Measurements from ENCODE around the gene SLC30A5.
"Not testable (repeated sequence)": the region's sequence is repeated elsewhere in the genome, so short reads cannot be mapped to it uniquely, and the experiment has no call there.

Gene SLC30A5

DNA sequence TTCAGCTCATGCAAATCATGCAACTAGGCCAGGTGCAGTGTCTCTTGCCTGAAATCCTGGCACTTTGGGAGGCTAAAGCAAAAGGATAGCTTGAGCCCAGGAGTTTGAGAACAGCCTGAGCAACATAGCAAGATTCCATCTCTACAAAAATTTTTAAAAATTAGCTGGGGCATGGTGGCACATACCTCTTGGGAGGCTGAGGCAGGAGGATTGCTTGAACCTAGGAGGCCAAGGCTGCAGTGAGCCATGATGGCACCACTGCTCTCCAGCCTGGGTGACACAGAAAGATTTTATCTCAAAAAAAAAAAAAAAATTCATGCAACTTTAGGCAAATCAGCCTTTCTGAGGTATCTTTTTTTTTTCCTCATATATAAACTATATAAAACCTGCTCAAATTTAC is 37.5 kb downstream of the SLC30A5 start:
- TF ChIP-seq GATA1 (IDR thresholded peaks at IDR 0.05; ENCODE audit: low read depth, low read length) = no peak
- TF ChIP-seq POLR2A (IDR thresholded peaks at IDR 0.05; ENCODE audit: low read length) = no peak
- DNase-seq = no peak

GRCh38 chr5:69134126-69134525 is 40.3 kb downstream of the SLC30A5 start:
- TF ChIP-seq POLR2A (IDR thresholded peaks at IDR 0.05; ENCODE audit: low read length) (no peak), GATA1 (IDR thresholded peaks at IDR 0.05; ENCODE audit: low read depth, low read length) (no peak)
- no peak for DNase-seq

- no peak for DNase-seq
- no peak for TF ChIP-seq GATA1 (IDR thresholded peaks at IDR 0.05; ENCODE audit: low read depth, low read length)
- no peak for TF ChIP-seq POLR2A (IDR thresholded peaks at IDR 0.05; ENCODE audit: low read length)
Observed at GRCh38 chr5:69136293-69136692, 42.5 kb downstream of the SLC30A5 start.

GRCh38 chr5:69137208-69137607 is 43.4 kb downstream of the SLC30A5 start:
- not testable (repeated sequence) for DNase-seq

GRCh38 chr5:69137807-69138206 is 44.0 kb downstream of the SLC30A5 start:
- no peak for TF ChIP-seq POLR2A (IDR thresholded peaks at IDR 0.05; ENCODE audit: low read length)
- TF ChIP-seq GATA1 (IDR thresholded peaks at IDR 0.05; ENCODE audit: low read depth, low read length) = no peak
- DNase-seq = no peak

DNA sequence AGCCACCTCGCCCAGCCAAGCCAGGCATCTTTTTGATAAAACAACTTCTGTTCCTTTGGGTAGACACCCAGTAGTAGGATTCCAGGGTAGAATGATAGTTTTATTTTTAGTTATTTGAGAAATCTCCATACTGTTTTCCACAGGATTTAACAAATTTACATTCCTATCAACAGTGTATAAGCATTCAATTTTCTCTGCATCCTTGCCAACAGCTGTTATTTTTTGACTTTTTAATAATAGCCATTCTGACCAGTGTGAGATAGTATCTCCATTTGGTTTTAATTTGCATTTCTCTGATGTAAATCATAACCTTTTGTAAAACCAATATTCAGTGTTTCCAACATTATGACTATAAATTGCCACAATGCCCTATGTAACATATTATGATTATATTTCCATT is 45.0 kb downstream of the SLC30A5 start:
- TF ChIP-seq GATA1 (IDR thresholded peaks at IDR 0.05; ENCODE audit: low read depth, low read length) = no peak
- TF ChIP-seq POLR2A (IDR thresholded peaks at IDR 0.05; ENCODE audit: low read length) = no peak

DNA sequence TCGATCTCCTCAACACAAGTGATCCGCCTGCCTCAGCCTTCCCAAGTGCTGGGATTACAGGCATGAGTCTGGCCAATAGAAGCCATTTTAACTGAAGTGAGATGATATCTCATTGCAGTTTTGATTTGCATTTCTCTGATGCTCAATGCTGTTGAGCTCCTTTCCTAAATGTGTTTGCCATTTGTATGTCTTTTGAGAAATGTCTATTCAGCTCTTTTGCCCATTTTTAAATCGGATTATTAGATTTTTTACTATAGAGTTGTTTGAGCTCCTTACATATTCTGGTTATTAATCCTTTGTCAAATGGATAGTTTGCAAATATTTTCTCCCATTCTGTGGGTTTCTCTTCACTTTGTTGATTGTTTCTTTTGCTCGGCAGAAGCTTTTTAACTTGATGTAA is 46.4 kb downstream of the SLC30A5 start:
- not testable (repeated sequence) for DNase-seq

More for the DNA sequence above, 45.0 kb downstream of the SLC30A5 start:
- DNase-seq = no peak

DNA sequence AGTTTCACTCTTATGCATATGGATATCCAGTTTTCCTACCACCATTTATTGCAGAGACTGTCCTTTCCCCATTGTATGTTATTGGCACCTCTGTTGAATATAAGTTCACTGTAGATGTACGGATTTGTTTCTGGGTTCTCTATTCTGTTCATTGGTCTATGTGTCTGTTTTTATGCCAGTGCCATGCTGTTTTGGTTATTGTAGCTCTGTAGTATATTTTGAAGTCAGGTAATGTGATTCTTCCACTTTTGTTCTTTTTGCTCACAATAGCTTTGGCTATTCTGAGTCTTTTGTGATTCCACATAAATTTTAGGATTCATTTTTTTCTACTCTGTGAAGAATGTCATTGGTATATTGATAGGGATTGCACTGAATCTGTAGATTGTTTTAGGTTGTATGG is 47.0 kb downstream of the SLC30A5 start:
- DNase-seq = no peak
- TF ChIP-seq GATA1 (IDR thresholded peaks at IDR 0.05; ENCODE audit: low read depth, low read length) = no peak
- no peak for TF ChIP-seq POLR2A (IDR thresholded peaks at IDR 0.05; ENCODE audit: low read length)

DNA sequence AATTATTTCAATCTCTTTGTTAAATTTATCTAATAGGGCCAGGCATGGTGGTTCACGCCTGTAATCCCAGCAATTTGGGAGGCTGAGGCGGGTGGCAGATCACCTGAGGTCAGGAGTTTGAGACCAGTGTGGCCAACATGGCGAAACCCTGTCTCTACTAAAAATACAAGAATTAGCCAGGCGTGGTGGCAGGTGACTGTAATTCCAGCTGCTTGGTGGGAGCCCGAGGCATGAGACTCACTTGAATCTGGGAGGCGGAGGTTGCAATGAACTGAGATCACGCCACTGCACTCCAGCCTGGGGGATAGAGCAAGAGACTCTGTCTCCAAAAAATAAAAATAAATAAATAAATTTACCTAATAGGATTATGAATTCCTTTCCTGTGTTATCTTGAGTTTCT is 54.8 kb downstream of the SLC30A5 start:
- DNase-seq = not testable (repeated sequence)

- no peak for TF ChIP-seq POLR2A (IDR thresholded peaks at IDR 0.05; ENCODE audit: low read length)
- TF ChIP-seq GATA1 (IDR thresholded peaks at IDR 0.05; ENCODE audit: low read depth, low read length) = no peak
- no peak for DNase-seq
Observed at GRCh38 chr5:69148981-69149675, 55.3 kb downstream of the SLC30A5 start.

- DNase-seq = no peak
- TF ChIP-seq POLR2A (IDR thresholded peaks at IDR 0.05; ENCODE audit: low read length) (no peak), GATA1 (IDR thresholded peaks at IDR 0.05; ENCODE audit: low read depth, low read length) (no peak)
Observed at GRCh38 chr5:69149676-69150010, 55.8 kb downstream of the SLC30A5 start.

DNA sequence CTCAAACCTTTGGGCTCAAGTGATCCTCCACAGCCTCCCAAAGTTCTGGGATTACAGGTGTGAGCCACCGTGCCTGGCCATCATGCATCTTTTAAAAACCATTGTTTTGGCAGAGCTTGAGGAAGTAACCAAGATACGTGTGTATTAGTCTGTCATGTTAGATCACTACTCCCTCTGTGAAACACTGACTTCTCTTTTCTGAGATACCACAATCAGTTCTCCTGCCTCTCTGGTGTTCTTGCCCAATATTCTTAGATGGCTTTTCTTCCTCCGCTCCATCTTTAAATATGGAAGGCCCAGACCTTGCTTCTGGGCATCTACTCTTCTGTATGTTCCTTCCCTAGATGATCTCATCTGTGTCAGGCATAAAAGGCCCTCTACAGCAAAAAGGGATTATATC is 58.9 kb downstream of the SLC30A5 start:
- DNase-seq = no peak
- no peak for TF ChIP-seq GATA1 (IDR thresholded peaks at IDR 0.05; ENCODE audit: low read depth, low read length)
- TF ChIP-seq POLR2A (IDR thresholded peaks at IDR 0.05; ENCODE audit: low read length) = no peak

DNA sequence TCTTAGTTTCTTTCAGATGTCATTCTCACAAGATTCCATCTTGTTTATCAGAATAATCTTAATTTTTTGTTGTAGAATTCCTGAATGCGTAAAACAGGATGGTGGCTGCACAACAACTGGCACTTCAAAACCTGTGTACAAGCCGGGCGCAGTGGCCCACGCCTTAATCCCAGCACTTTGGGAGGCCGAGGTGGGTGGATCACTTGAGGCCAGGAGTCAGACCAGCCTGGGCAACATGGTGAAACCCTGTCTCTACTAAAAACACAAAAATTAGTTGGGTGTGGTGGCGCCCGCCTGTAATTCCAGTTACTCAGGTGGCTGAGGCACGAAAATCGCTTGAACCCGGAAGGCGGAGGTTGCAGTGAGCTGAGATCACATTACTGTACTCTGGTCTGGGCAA is 62.6 kb downstream of the SLC30A5 start:
- DNase-seq = no peak
- TF ChIP-seq POLR2A (IDR thresholded peaks at IDR 0.05; ENCODE audit: low read length) (no peak), GATA1 (IDR thresholded peaks at IDR 0.05; ENCODE audit: low read depth, low read length) (no peak)

DNA sequence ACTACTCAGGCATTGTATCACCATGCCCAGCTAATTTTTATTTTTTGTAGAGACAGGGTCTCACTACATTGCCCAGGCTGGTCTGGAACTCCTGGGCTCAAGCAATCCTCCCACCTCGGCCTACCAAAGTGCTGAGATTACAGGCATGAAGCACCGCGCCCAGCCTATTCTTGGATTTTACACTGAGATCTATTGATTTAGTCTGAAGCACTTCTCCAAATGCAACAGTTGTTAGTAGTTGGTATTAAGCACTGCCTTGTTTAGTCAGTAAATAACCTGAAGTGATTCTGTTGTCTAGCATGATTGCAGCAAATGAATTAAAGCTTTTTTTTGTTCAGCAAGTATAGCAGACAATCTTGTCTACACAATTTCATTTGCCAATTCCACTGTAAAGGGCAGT is 64.2 kb downstream of the SLC30A5 start:
- TF ChIP-seq POLR2A (IDR thresholded peaks at IDR 0.05; ENCODE audit: low read length) (no peak), GATA1 (IDR thresholded peaks at IDR 0.05; ENCODE audit: low read depth, low read length) (no peak)

GRCh38 chr5:69160651-69161050 is 66.8 kb downstream of the SLC30A5 start:
- DNase-seq = no peak
- no peak for TF ChIP-seq GATA1 (IDR thresholded peaks at IDR 0.05; ENCODE audit: low read depth, low read length)
- no peak for TF ChIP-seq POLR2A (IDR thresholded peaks at IDR 0.05; ENCODE audit: low read length)

More for the DNA sequence above, 64.2 kb downstream of the SLC30A5 start:
- no peak for DNase-seq

All from erythroblast (primary cell).